Measurements from ENCODE around the gene APOBEC3G. TPM values are rescaled to one million over a fixed set of nuclear protein-coding genes. Genes with fewer than 3 reads are reported as not detected.

The APOBEC3G gene
- total RNA-seq, 1 experiment from 2014 or later, result 15.8 TPM

DNA sequence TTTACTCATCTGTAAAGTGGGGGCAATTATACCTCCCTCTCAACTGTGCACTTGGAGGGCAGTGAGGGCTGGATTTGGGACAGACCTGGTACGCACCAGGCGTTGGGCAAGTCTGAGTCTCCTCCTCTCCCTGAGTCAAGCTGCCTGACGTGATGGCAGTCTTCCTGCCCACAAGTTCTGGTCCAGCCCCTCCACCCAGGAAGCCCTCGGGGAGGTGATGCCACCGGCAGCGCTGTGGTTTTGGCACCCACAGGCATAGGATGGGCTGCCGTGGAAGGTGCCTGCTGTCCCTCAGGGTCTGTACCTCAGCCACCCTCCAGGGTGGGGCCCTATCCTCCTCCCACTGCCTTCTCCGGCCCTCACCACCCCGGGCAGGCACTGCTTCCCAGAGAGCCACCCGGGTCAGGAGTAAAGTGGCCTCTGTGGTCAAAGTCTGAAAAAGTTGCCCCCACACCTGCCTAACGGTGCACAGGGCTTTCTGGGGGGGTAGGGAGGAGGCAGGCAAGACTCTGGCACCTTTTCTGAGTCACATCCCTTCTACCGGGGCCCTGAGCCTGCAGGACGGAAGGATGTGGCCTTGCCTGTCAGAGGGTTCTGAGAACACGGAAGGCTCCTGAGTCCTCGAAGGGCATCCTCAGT, 13.5 kb downstream of the APOBEC3G start:
- peak; percentile 64 for DNase-seq (ENCODE audit: low read depth)

- DNase-seq (ENCODE audit: low read depth), result no peak
These were observed 14.3 kb downstream of the APOBEC3G start for GRCh38 chr22:39091126-39092081.

DNA sequence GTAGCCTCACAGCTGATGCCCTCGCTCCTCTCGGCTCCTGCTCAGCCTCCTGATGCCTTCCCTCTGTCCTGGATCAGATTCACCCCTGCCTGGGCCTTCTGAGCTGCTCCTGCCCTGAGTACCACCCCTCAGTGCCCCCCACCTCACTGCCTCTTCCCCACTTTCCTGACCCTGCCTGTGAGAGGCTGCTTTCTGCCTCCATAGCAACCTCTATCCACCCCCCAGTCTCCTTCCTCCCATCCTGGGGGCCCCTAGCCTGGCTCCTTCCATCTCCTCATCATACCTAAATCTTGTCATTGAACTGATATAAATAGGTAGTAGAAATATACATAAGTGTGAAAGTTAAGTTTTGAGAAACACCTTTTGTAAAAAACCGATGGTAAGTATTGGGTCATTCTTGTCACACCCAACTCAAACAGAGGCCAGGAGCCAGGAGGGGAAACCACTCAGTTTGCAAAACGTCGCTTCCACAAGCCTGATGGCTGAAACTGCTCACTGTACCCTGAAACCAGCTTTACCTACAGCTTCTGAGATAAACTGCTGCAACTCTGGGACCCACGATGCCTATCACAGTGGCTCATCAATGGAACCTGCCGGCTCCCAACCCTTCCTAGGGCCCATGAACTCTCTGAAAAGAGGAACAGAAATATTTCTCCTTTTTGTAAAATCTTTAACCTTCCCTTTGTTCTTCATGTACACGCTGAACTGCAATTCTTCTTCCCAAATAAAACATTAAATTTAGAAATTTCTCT, 15.2 kb downstream of the APOBEC3G start:
- DNase-seq (ENCODE audit: low read depth), result no peak

DNA sequence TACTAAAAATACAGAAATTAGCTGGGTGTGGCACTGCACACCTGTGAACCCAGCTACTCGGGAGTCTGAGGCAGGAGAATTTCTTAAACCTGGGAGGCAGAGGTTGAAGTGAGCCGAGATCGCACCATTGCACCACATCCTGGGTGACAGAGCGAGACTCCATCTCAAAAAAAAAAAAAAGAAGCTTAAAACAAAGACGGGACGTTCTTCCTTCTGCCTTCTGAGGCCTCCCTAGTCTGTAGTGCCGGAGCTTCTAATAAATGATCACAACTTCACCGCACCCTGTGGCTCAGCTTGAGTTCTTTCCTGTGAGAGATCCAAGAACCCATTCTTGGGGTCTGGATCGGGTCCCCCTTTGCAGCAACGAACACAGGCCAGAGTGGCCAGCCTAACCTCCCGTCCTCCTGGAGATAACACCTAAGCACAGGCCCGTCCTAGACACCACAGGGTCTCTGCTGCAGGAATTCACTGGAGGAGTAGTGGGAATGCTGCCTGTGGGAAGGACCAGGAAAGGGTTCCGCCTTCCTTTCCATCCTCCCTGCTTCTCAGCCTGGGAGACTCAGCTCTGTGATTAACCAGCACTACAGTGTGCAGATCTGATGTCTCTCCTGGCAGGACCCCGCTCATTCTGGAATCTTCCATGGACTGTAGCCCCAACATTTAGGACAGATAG, 17.8 kb downstream of the APOBEC3G start:
- no peak for DNase-seq (ENCODE audit: low read depth)

GRCh38 chr22:39095971-39096370, 18.9 kb downstream of the APOBEC3G start:
- DNase-seq (ENCODE audit: low read depth), result no peak

DNA sequence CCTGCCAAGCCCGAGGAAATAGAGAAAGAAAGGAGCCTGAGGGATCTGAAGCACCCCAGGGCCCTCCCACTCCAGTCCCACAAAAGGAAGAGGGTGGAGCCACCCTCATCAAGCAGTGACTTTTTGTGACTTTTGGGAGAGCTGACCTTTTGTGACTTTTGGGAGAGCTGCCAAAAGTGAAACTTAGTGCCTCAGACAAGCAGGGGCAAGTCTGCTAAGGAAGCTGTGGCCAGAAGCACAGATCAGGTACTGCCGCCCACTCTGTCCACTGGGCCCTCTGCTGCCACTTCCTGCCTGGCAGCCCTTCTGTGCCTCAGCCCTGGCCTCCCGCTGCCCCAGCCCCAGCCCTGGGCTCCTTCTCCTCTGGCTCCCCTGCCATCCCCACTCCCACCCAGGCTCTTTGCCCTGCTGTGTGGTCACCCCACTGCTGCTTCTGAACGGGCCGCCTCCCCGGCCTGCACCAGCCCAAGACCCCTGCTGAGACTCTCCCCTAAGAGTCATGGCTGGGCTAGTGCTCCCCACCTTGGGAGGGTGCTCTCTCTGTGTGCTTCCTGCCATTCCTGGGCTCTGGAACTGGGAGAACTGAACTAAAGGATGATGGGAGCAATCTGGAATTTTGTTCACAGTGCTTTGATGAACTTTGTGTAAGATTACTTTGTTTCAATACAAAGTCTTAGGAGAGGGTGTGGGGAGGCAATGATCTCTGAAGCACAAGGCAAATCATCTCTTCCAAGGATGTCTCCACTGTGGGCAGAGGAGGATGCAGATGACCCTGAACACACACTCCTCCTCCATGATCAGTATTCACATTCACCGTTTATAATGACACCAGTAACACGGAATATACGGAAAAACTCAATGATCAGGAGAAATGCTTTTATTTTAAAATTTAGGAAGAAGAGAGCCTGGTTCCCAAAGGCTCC, 20.3 kb downstream of the APOBEC3G start, which contains the start of gene APOBEC3H:
Gene APOBEC3H (plus strand): TSS at position 147 of the 923 bp plus-strand sequence. CDS start 3,035 bp downstream, outside the sequence.
- peak; percentile 17 for DNase-seq (ENCODE audit: low read depth)

- no peak for DNase-seq (ENCODE audit: low read depth)
These were observed 21.0 kb downstream of the APOBEC3G start for GRCh38 chr22:39098026-39098425.

GRCh38 chr22:39098576-39098975, 21.5 kb downstream of the APOBEC3G start:
- no peak for DNase-seq (ENCODE audit: low read depth)

DNA sequence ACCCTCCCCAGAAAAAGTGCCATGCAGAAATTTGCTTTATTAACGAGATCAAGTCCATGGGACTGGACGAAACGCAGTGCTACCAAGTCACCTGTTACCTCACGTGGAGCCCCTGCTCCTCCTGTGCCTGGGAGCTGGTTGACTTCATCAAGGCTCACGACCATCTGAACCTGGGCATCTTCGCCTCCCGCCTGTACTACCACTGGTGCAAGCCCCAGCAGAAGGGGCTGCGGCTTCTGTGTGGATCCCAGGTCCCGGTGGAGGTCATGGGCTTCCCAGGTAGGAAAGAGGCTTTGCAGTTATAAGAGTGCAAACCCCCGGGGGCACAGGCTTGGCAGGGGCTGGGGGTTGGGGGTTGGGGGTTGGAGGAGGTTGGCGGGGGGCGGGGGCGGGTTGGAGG, 24.2 kb downstream of the APOBEC3G start:
- DNase-seq (ENCODE audit: low read depth), result no peak

GRCh38 chr22:39103431-39103830, 26.4 kb downstream of the APOBEC3G start:
- no peak for DNase-seq (ENCODE audit: low read depth)

DNA sequence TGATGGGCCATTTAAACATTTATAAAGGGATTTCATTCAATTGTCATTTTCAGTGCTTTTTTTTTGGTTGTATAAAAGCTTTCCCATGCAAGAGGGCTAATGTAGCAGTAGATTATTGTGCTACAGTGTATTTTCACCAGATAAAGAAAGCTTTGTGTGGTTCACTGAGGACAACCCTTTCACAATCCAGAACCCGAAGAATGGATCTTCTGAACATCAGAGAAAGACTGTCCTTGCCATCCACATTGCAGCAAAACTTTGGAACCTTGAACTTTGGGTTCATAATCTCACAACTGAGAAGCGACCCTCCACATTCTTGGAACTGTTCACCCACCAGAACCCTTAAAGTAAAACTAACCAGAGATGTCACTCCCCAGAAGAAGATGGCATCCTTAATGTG, 29.3 kb downstream of the APOBEC3G start:
- DNase-seq (ENCODE audit: low read depth), result no peak

DNA sequence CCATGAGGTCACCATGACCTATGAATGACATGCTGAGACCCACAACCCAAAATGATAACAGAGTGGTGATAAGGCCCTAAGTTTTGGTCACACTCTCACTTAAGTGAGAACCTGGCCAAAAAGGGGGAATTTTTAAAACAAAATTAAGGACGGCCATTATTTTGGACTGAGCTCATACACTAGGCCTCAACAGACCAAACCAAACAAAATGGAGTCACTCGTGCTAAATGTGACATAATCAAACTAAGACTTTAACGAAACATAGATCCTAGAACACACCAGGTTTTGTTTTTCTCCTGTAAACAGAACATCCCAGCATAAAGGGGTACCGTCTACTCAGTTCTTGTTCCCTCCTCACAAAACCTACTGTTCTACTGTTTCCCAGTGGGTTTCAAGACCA, 31.4 kb downstream of the APOBEC3G start:
- no peak for DNase-seq (ENCODE audit: low read depth)

DNA sequence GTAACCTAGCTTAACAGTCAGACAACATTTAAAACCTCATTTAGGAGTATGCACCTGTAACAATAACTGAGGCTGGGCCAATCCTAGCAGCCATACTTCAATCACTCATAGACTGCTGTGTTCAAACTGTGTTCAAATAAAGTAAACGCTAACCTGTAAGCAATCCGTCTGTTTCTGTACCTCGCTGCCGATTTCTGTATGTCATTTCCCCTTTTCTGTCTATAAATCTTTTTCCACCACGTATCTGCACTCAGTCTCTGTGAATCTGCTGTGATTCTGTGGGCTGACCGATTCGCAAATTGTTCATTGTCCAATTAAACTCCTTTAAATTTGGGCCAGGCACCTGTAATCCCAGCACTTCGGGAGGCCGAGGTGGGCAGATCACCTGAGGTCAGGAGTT, 32.3 kb downstream of the APOBEC3G start:
- no peak for DNase-seq (ENCODE audit: low read depth)

- DNase-seq (ENCODE audit: low read depth), result no peak
These were observed 33.8 kb downstream of the APOBEC3G start for GRCh38 chr22:39110631-39111561.

- DNase-seq (ENCODE audit: low read depth), result no peak
These were observed 37.0 kb downstream of the APOBEC3G start for GRCh38 chr22:39114112-39114511.

DNA sequence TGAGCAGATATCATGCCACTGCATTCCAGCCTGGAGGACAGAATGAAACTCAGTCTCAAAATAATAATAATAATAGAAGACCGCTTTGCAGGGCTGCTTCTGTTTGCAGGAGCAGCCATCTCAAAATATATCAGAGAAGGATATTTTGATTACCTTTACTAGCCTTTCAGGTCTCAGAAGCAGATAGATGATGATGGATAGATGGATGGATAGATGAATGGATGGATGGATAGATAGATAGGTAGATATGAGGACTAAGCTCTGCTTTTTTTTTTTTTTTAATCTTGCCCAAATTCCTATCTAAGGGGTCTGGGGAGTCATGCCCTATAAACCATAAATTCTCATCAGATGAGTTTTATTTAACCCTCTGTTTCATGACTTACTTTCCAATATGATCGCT, 38.5 kb downstream of the APOBEC3G start:
- DNase-seq (ENCODE audit: low read depth), result no peak

DNA sequence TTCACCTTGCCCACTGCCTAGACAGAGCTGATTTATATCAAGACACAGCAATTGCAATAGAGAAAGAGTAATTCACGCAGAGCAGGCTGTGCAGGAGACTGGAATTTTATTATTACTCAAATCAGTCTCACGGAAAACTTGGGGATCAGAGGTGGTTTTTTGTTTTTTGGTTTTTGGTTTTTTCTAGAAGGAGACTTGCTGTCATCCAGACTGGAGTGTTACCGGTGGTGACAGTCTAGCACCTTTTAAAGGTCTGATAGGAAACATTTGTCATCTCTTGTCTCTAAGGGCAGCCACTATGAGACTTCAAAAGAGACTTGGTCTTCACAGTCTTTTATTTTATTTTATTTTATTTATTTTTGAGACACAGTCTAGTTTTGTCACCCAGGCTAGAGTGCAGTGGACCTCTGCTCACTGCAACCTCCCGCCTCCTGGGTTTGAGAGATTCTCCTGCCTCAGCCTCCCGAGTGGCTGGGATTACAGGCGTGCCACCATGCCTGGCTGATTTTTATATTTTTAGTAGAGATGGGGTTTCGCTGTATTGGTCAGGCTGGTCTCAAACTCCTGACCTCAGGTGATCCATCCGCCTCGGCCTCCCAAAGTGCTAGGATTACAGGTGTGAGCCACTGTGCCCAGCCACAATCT, 39.0 kb downstream of the APOBEC3G start:
- DNase-seq (ENCODE audit: low read depth), result no peak

DNA sequence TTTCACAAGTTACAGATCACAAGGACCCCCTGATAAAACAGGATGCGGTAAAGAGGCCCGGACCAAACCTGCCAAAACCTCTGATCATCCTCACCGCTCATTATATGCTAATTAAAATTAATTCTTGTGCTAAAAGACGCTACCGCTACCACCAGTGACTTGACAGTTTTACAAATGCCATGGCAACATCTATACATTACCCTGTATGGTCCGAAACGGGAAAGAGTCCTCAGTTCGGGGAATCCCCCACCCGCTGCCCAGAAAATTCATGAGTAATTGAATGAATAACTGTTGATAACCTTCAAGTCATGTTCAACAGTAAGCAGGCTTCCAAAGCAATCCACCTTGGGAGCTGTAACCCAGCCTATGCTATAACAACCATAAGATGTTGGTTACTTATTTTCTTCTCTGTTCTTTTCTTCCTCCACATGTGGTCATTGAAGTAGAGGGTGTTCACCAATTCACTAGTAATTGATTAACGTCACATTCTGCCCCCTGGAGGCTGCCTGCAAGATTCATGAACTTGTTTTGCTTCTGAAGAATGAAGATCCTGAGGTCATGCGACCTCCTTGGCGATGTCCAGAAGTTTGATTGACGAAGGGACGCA, 40.6 kb downstream of the APOBEC3G start:
- DNase-seq (ENCODE audit: low read depth), result peak; percentile 13

Data from Daoy (cell line).